ENCODE data around the gene RAD18. TPM values are rescaled to one million over a fixed set of nuclear protein-coding genes. Genes with fewer than 3 reads are reported as not detected.

The RAD18 gene
- total RNA-seq, 2 experiments from 2014 or later = 39.9 to 44.8 TPM

DNA sequence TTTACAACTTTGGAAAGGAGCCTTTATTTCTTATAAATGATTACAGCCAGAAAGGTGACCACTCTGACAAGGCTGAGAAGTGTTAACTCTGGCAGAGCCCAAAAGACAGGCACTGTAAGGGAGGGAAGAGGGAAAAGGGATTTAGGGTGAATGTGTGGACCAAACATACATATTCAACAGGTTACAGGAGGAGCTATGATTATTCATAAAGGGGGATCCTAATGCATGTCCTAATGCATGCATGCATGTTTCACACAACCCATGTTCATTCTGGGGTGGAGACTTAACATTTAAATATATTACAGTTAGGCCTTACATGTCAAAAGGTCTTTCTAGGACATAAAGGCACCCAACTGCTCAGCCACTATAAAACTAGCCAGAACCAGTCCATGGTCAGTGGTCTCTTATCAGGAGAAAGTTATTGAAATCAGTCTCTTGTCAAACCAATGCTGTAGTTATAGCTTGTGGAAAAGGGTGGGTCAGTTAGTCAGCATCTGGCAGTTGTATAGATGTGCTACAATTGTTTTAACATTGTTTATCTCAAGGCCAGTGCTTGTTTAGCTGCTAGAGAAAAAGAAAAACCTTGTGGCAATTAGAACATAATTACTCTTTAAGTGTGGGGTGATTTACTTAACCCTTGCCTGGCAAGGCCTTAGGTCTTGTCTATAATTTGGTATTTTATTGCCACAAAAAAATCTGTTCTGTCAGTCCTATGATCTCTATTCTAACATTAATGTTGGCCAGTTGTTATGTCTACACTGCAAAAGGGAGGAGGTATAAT lies 77.5 kb downstream of the RAD18 start:
- H3K36me3 ChIP-seq (ENCODE audit: insufficient read depth, low read length) = peaks cover 90% of the 10 kb centered on the region
- no peaks in the 10 kb centered on the region for H3K9me2 ChIP-seq (ENCODE audit: insufficient read depth, low read length)
- H3K27ac ChIP-seq (ENCODE audit: low read depth, low read length, poor library complexity, severe bottlenecking) = no peak overlapping the region
- no peak overlapping the region for H3K4me3 ChIP-seq (ENCODE audit: low read depth, low read length, poor library complexity, severe bottlenecking)
- POLR2A ChIA-PET = interaction anchor here (0.6 kb wide), 1 partner anchor 12 kb away, joined by 3 read pairs; no protein-coding TSS in a partner anchor
- H4K20me1 ChIP-seq (ENCODE audit: insufficient read depth, low read length) = no peaks in the 10 kb centered on the region
- CTCF ChIA-PET (ENCODE audit: unreplicated experiment) = no interaction called here
- no peak for DNase-seq (ENCODE audit: low spot score)
- H3K79me2 ChIP-seq (ENCODE audit: insufficient read depth, low read depth, low read length) = no peaks in the 10 kb centered on the region
- no peak overlapping the region for H2AFZ ChIP-seq (ENCODE audit: low read length)
- intact Hi-C loops (cut with micrococcal nuclease; ENCODE audit: unreplicated experiment) = no loop called here
- no TSS peak for BruUV-seq (replicated peaks)
- no peaks in the 10 kb centered on the region for H3K9me3 ChIP-seq (ENCODE audit: low read length)
- TF ChIP-seq EZH2phosphoT487 (IDR thresholded peaks at IDR 0.05; ENCODE audit: borderline replicate concordance, low read depth, low read length) = no peak
- TF ChIP-seq, protein P1, sequence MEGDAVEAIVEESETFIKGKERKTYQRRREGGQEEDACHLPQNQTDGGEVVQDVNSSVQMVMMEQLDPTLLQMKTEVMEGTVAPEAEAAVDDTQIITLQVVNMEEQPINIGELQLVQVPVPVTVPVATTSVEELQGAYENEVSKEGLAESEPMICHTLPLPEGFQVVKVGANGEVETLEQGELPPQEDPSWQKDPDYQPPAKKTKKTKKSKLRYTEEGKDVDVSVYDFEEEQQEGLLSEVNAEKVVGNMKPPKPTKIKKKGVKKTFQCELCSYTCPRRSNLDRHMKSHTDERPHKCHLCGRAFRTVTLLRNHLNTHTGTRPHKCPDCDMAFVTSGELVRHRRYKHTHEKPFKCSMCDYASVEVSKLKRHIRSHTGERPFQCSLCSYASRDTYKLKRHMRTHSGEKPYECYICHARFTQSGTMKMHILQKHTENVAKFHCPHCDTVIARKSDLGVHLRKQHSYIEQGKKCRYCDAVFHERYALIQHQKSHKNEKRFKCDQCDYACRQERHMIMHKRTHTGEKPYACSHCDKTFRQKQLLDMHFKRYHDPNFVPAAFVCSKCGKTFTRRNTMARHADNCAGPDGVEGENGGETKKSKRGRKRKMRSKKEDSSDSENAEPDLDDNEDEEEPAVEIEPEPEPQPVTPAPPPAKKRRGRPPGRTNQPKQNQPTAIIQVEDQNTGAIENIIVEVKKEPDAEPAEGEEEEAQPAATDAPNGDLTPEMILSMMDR (conservative IDR thresholded peaks at IDR 0.05; ENCODE audit: low read length) = no peak
- H3K4me1 ChIP-seq (ENCODE audit: insufficient read depth, low read length, poor library complexity, severe bottlenecking) = no peaks in the 10 kb centered on the region
- no peak overlapping the region for H3K4me2 ChIP-seq (ENCODE audit: low read length)

DNA sequence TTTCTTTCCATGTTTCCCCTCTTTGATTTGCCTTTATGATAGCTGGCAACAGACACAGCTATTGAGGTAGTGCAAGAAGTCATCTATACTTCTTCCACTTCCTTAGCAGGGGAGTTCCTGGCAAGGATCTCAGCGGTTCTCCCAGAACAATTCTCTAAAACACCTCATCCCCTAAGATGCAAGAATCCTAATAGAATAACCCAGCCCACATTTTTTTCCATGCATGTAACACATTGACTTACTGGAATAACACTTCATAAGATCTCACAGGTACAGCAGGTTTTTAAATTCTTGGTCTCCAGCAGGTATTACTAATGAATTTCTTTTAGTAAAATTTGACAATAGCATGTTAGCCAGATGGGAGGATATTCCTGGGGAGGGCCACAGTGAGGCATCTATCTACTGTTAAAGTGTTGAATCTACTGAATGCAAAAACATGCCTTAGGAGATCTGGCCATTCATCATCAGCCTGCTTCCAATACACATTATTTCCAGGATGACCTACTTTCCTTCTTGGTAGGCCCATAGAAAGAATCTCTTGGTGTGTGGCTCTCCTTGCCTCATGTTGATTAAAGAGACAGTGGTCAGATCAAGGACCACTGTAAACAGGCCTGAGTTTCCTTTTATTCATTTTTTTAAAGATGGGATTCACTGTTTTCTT lies 78.5 kb downstream of the RAD18 start:
- no peaks in the 10 kb centered on the region for H3K9me3 ChIP-seq (ENCODE audit: low read length)
- H3K4me1 ChIP-seq (ENCODE audit: insufficient read depth, low read length, poor library complexity, severe bottlenecking) = no peaks in the 10 kb centered on the region
- intact Hi-C loops (cut with micrococcal nuclease; ENCODE audit: unreplicated experiment) = no loop called here
- no peak for DNase-seq (ENCODE audit: low spot score)
- H3K4me2 ChIP-seq (ENCODE audit: low read length) = no peak overlapping the region
- ChIA-PET CTCF (ENCODE audit: unreplicated experiment) (no interaction called here), POLR2A (interaction anchor here (0.6 kb wide), 1 partner anchor 13 kb away, joined by 3 read pairs; no protein-coding TSS in a partner anchor)
- H3K4me3 ChIP-seq (ENCODE audit: low read depth, low read length, poor library complexity, severe bottlenecking) = no peak overlapping the region
- BruUV-seq (replicated peaks) = no TSS peak
- H3K27ac ChIP-seq (ENCODE audit: low read depth, low read length, poor library complexity, severe bottlenecking) = no peak overlapping the region
- H3K9me2 ChIP-seq (ENCODE audit: insufficient read depth, low read length) = no peaks in the 10 kb centered on the region
- no peak overlapping the region for H2AFZ ChIP-seq (ENCODE audit: low read length)
- H3K79me2 ChIP-seq (ENCODE audit: insufficient read depth, low read depth, low read length) = no peaks in the 10 kb centered on the region
- H4K20me1 ChIP-seq (ENCODE audit: insufficient read depth, low read length) = no peaks in the 10 kb centered on the region
- TF ChIP-seq, protein P1 (conservative IDR thresholded peaks at IDR 0.05; ENCODE audit: low read length) = no peak
- no peak for TF ChIP-seq EZH2phosphoT487 (IDR thresholded peaks at IDR 0.05; ENCODE audit: borderline replicate concordance, low read depth, low read length)
- H3K36me3 ChIP-seq (ENCODE audit: insufficient read depth, low read length) = peaks cover 90% of the 10 kb centered on the region
